Measurements from ENCODE around the gene DMGDH. TPM values are rescaled to one million over a fixed set of nuclear protein-coding genes. Genes with fewer than 3 reads are reported as not detected.
"Not testable (repeated sequence)": the region's sequence is repeated elsewhere in the genome, so short reads cannot be mapped to it uniquely, and the experiment has no call there.

The DMGDH gene
- total RNA-seq, 1 donor = not detected

GRCh38 chr5:78983601-78984438 lies 85.7 kb downstream of the DMGDH start:
- H3K4me3 ChIP-seq (ENCODE audit: low read length) = peak overlapping the region; percentile 68
- H3K27me3 ChIP-seq (ENCODE audit: insufficient read depth, low read length) = no peaks in the 10 kb centered on the region
- peaks cover 26% of the 10 kb centered on the region for H3K4me1 ChIP-seq (ENCODE audit: insufficient read depth, low read length)
- H3K9me3 ChIP-seq (ENCODE audit: low read depth, low read length) = no peaks in the 10 kb centered on the region

GRCh38 chr5:78983194-78983593 lies 86.3 kb downstream of the DMGDH start:
- not testable (repeated sequence) for H3K9me3 ChIP-seq (ENCODE audit: low read depth, low read length); H3K4me3 ChIP-seq (ENCODE audit: low read length); H3K27me3 ChIP-seq (ENCODE audit: insufficient read depth, low read length)
- peaks cover 26% of the 10 kb centered on the region for H3K4me1 ChIP-seq (ENCODE audit: insufficient read depth, low read length)

GRCh38 chr5:78979909-78980308 lies 89.6 kb downstream of the DMGDH start:
- Histone ChIP-seq H3K9me3 (ENCODE audit: low read depth, low read length) (no peaks in the 10 kb centered on the region), H3K4me3 (ENCODE audit: low read length) (no peak overlapping the region), H3K4me1 (ENCODE audit: insufficient read depth, low read length) (peaks cover 32% of the 10 kb centered on the region)

GRCh38 chr5:78979117-78979742 lies 90.2 kb downstream of the DMGDH start:
- H3K27me3 ChIP-seq (ENCODE audit: insufficient read depth, low read length) = no peaks in the 10 kb centered on the region
- no peak overlapping the region for H3K4me3 ChIP-seq (ENCODE audit: low read length)
- no peaks in the 10 kb centered on the region for H3K9me3 ChIP-seq (ENCODE audit: low read depth, low read length)
- peaks cover 32% of the 10 kb centered on the region for H3K4me1 ChIP-seq (ENCODE audit: insufficient read depth, low read length)

More at GRCh38 chr5:78979909-78980308, 89.6 kb downstream of the DMGDH start:
- no peaks in the 10 kb centered on the region for H3K27me3 ChIP-seq (ENCODE audit: insufficient read depth, low read length)

GRCh38 chr5:78975035-78975434 lies 94.4 kb downstream of the DMGDH start:
- Histone ChIP-seq H3K27me3 (ENCODE audit: insufficient read depth, low read length) (no peaks in the 10 kb centered on the region), H3K4me1 (ENCODE audit: insufficient read depth, low read length) (peaks cover 34% of the 10 kb centered on the region), H3K9me3 (ENCODE audit: low read depth, low read length) (no peaks in the 10 kb centered on the region), H3K4me3 (ENCODE audit: low read length) (no peak overlapping the region)

DNA sequence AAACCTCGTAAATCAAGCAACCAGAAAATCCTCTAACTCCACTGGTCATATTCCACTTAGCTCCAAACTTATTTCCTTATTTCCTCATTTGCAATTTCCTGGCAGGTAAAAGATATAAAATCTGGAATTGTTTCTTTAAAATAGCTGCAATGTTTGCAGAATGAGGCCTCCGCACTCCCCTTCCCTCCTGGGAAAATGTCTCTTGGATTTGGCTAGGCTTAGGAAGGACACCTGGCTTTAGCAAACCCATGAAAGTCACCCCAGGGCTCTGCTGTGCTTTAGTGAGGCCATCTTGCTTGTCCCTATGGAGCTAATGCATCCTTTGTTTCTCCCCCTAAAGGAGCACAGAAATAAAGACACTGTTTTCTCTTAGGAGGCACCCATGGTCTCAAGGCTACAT lies 94.9 kb downstream of the DMGDH start:
- H3K27me3 ChIP-seq (ENCODE audit: insufficient read depth, low read length) = no peaks in the 10 kb centered on the region
- H3K4me1 ChIP-seq (ENCODE audit: insufficient read depth, low read length) = peaks cover 33% of the 10 kb centered on the region
- no peak overlapping the region for H3K4me3 ChIP-seq (ENCODE audit: low read length)
- H3K9me3 ChIP-seq (ENCODE audit: low read depth, low read length) = no peaks in the 10 kb centered on the region

DNA sequence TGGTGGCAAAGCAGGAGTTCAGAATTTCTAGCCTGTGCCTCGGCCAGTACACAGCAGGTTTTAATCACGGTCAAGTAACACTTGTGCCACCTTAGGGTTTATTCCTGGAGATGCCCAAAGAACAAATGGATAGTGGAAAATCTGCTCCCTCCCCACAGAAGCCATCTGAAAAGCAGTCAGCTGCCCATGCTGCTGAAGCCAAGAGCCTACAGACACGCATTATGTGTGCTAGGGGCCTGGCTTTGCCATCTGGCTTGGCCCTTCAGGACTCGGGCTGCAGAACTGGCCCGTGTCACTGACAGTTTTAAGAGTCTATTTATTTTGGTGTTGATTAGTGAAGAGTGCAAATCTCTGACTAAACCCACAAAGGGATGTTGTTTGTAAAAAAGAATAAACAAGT lies 95.5 kb downstream of the DMGDH start:
- H3K9me3 ChIP-seq (ENCODE audit: low read depth, low read length) = no peaks in the 10 kb centered on the region
- H3K27me3 ChIP-seq (ENCODE audit: insufficient read depth, low read length) = no peaks in the 10 kb centered on the region
- H3K4me3 ChIP-seq (ENCODE audit: low read length) = no peak overlapping the region
- peaks cover 27% of the 10 kb centered on the region for H3K4me1 ChIP-seq (ENCODE audit: insufficient read depth, low read length)

DNA sequence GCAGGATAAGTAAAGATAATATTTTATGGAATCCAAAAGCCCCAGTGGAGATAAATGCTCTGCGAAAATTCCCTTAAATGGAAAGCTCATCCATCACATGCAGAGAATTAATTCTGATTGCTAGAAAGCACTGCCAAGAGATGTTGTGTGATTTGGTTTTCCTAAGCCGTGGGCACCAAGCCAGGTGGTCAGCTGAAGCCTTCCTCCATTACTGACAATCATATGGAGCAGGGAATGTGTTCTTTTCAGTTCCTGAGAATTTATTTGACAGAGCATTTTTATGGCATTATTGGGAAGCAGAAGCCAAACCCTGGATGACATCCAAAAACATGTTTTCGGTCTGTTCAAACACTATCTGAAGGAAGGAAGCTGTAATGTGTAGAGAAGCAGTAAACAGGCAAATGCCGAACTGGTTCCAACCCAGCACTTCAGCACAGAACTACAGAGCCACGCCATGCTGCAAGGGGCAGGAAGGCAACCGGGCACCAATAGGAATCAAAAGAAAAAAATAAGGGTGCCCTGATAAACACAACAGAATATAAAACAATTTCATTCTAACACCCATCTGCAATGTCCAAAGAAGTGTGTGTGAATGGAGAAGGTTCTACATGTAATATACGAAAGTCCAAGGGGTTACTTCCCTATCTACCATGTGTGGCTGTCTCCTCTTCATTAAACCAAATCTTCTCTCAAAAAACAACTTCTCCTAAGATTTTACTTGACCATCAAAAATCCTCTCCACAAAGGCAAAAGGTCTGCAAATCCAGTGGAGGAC lies 96.6 kb downstream of the DMGDH start:
- H3K9me3 ChIP-seq (ENCODE audit: low read depth, low read length) = no peaks in the 10 kb centered on the region
- no peak overlapping the region for H3K4me3 ChIP-seq (ENCODE audit: low read length)

DNA sequence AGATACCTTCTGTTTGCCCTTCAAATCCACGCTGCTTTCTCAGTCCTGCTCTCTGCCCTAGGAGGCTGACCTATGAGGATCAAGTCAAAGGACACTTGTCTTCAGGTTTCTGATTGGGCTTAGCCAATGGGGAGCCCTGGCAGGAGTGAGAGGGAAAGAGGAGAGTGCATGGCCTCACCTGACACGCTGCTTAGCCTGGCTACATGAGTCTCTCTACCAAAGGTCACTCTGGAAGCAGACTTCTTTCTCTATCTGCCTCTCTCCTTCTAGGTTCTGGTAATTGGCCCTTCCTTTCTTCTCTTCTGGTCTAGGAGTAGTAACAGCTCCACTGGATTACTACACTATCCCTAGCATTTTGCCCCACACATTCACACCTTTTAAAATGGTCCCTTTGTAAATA lies 97.5 kb downstream of the DMGDH start:
- Histone ChIP-seq H3K9me3 (ENCODE audit: low read depth, low read length) (no peaks in the 10 kb centered on the region), H3K27me3 (ENCODE audit: insufficient read depth, low read length) (no peaks in the 10 kb centered on the region), H3K4me3 (ENCODE audit: low read length) (no peak overlapping the region), H3K4me1 (ENCODE audit: insufficient read depth, low read length) (peaks cover 21% of the 10 kb centered on the region)

More for the DNA sequence above, 96.6 kb downstream of the DMGDH start:
- Histone ChIP-seq H3K4me1 (ENCODE audit: insufficient read depth, low read length) (peaks cover 27% of the 10 kb centered on the region), H3K27me3 (ENCODE audit: insufficient read depth, low read length) (no peaks in the 10 kb centered on the region)

- Histone ChIP-seq H3K4me1 (ENCODE audit: insufficient read depth, low read length) (peaks cover 12% of the 10 kb centered on the region), H3K4me3 (ENCODE audit: low read length) (no peak overlapping the region), H3K9me3 (ENCODE audit: low read depth, low read length) (no peaks in the 10 kb centered on the region), H3K27me3 (ENCODE audit: insufficient read depth, low read length) (no peaks in the 10 kb centered on the region)
Observed at GRCh38 chr5:78968781-78969180, 100.7 kb downstream of the DMGDH start.

DNA sequence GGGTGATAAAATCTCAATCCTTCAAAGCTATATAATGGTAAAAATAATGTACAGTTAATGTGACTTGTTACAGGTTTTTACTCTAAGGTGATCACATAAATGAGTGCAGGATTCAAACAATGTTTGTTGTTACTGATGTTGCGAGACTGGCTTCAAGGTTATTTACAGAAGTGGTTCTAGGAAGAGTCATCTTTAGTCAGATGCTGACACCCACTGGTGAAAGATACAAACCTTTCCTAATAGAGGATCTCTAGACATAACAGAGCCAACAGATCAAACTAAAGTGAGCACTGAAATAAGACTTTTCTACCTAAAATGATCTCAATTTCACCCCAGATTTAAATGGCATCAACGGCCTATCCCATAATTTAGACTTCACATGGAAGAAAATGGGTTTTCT lies 104.6 kb downstream of the DMGDH start:
- Histone ChIP-seq H3K4me3 (ENCODE audit: low read length) (no peak overlapping the region), H3K4me1 (ENCODE audit: insufficient read depth, low read length) (no peaks in the 10 kb centered on the region), H3K27me3 (ENCODE audit: insufficient read depth, low read length) (no peaks in the 10 kb centered on the region), H3K9me3 (ENCODE audit: low read depth, low read length) (no peaks in the 10 kb centered on the region)

DNA sequence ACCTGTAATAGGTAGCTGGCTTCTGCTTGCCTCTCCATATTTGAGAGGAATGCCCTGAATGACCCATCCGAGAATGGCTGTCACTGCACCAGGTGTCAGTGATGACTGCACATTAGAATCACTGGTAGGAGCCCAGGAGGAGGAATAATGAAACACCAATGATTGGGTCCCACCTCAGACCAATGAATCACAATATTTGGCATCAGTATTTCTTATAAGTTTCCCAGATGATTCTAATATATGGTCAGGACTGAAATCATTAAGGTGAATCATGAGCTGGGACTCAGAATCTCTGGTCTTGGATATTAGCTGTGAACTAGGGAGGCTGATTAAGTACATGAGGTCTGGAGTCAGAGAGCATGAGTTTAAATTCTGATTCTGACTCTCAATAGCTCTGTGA lies 107.7 kb downstream of the DMGDH start:
- H3K4me3 ChIP-seq (ENCODE audit: low read length) = no peak overlapping the region
- no peaks in the 10 kb centered on the region for H3K27me3 ChIP-seq (ENCODE audit: insufficient read depth, low read length)
- H3K9me3 ChIP-seq (ENCODE audit: low read depth, low read length) = no peaks in the 10 kb centered on the region
- H3K4me1 ChIP-seq (ENCODE audit: insufficient read depth, low read length) = no peaks in the 10 kb centered on the region

DNA sequence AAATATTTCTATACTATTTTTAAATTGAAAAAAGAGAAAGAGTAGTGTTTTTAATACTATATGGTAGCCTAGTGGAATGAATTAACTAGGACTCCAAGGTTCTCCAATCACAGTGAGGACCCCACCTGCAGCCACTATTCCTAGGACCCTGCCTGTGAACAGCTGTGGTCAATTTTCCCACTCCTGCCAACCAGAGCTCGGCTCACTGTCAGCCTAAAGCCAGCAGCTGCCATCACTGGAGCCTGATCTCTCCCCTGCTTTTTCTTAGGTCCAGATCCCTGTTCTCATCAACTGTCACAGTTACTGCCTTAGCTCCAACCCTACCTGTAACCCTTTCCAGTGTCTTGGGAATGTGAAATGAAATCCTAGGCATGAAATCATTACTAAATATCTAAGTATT lies 109.7 kb downstream of the DMGDH start:
- no peak overlapping the region for H3K4me3 ChIP-seq (ENCODE audit: low read length)
- no peaks in the 10 kb centered on the region for H3K27me3 ChIP-seq (ENCODE audit: insufficient read depth, low read length)
- H3K9me3 ChIP-seq (ENCODE audit: low read depth, low read length) = no peaks in the 10 kb centered on the region
- no peaks in the 10 kb centered on the region for H3K4me1 ChIP-seq (ENCODE audit: insufficient read depth, low read length)

- Histone ChIP-seq H3K4me3 (ENCODE audit: low read length) (no peak overlapping the region), H3K4me1 (ENCODE audit: insufficient read depth, low read length) (no peaks in the 10 kb centered on the region), H3K27me3 (ENCODE audit: insufficient read depth, low read length) (no peaks in the 10 kb centered on the region), H3K9me3 (ENCODE audit: low read depth, low read length) (no peaks in the 10 kb centered on the region)
Observed at GRCh38 chr5:78958672-78959445, 110.6 kb downstream of the DMGDH start.

GRCh38 chr5:78956901-78957300 lies 112.6 kb downstream of the DMGDH start:
- H3K4me3 ChIP-seq (ENCODE audit: low read length) = no peak overlapping the region
- no peaks in the 10 kb centered on the region for H3K9me3 ChIP-seq (ENCODE audit: low read depth, low read length)
- no peaks in the 10 kb centered on the region for H3K27me3 ChIP-seq (ENCODE audit: insufficient read depth, low read length)
- H3K4me1 ChIP-seq (ENCODE audit: insufficient read depth, low read length) = no peaks in the 10 kb centered on the region
